Neural progenitor cell (in vitro differentiated cells): Measurements from ENCODE around the gene TMEM191B. TPM values are rescaled to one million over a fixed set of nuclear protein-coding genes. Genes with fewer than 3 reads are reported as not detected.
"Not testable (repeated sequence)": the region's sequence is repeated elsewhere in the genome, so short reads cannot be mapped to it uniquely, and the experiment has no call there.

Source experiments
- DNase-seq: peaks from one replicate; pipeline ENCODE4 v3.0.0-alpha.2; 2016; ENCODE audit warnings: low spot score
- H2AFZ ChIP-seq: fragments of 200-600 bp; sonication (generic); replicated peaks from 2 replicates; pipeline ENCODE4 v1.6.1; 2016; ENCODE audit warnings: antibody characterized with exemption
- H3F3A ChIP-seq: fragments of 200-600 bp; sonication (generic); 2 replicates; pipeline ENCODE4 v1.6.1; 2016; ENCODE audit warnings: antibody characterized with exemption, low read depth
- H3K27ac ChIP-seq: fragments of 200-600 bp; sonication (generic); 2 replicates; pipeline ENCODE4 v1.5.1; 2016; ENCODE audit warnings: mild to moderate bottlenecking
- H3K27me3 ChIP-seq: fragments of 200-600 bp; sonication (generic); 2 replicates; pipeline ENCODE4 v1.6.1; 2016; ENCODE audit warnings: mild to moderate bottlenecking, moderate library complexity
- H3K36me3 ChIP-seq: fragments of 200-600 bp; sonication (generic); 2 replicates; pipeline ENCODE4 v1.5.1; 2016
- H3K4me1 ChIP-seq: fragments of 200-600 bp; sonication (generic); 2 replicates; pipeline ENCODE4 v1.6.1; 2016; ENCODE audit warnings: mixed run types
- H3K4me2 ChIP-seq: fragments of 200-600 bp; sonication (generic); 2 replicates; pipeline ENCODE4 v1.6.1; 2016
- H3K4me3 ChIP-seq: fragments of 200-600 bp; sonication (generic); 2 replicates; pipeline ENCODE4 v1.5.1; 2016
- H3K79me2 ChIP-seq: fragments of 200-600 bp; sonication (generic); 2 replicates; pipeline ENCODE4 v1.6.1; 2016; ENCODE audit warnings: low read depth
- H3K9ac ChIP-seq: fragments of 200-600 bp; sonication (generic); 2 replicates; pipeline ENCODE4 v1.6.1; 2016
- H3K9me3 ChIP-seq: fragments of 200-600 bp; sonication (generic); 2 replicates; pipeline ENCODE4 v1.5.1; 2016; ENCODE audit warnings: low read depth
- H4K20me1 ChIP-seq: fragments of 200-600 bp; sonication (generic); 2 replicates; pipeline ENCODE4 v1.6.1; 2016; ENCODE audit warnings: low read depth
- H3K27ac Mint-ChIP-seq: 3 replicates; pipeline ENCODE4 v1.8.0; 2021; ENCODE audit warnings: mixed read lengths
- H3K27me3 Mint-ChIP-seq: 2 replicates; pipeline ENCODE4 v1.8.0; 2022; ENCODE audit warnings: low read depth, mild to moderate bottlenecking, inconsistent platforms, moderate library complexity, mixed read lengths; ENCODE audit not compliant: insufficient read depth
- H3K36me3 Mint-ChIP-seq: 3 replicates; pipeline ENCODE4 v1.8.0; 2021; ENCODE audit warnings: mixed read lengths
- H3K4me1 Mint-ChIP-seq: 3 replicates; pipeline ENCODE4 v1.8.0; 2021; ENCODE audit warnings: mixed read lengths
- H3K4me3 Mint-ChIP-seq: 3 replicates; pipeline ENCODE4 v1.8.0; 2021; ENCODE audit warnings: mild to moderate bottlenecking, moderate library complexity, mixed read lengths
- H3K9me3 Mint-ChIP-seq: 3 replicates; pipeline ENCODE4 v1.8.0; 2020; ENCODE audit warnings: mixed read lengths
- total RNA-seq: library from RNA; depleted of rRNA; stranded (reverse); fragments of >200 nt; gene quantifications from 2 replicates; pipeline ENCODE4 v1.2.3, GENCODE V29; 2015; ENCODE audit warnings: low replicate concordance

The TMEM191B gene
- total RNA-seq, 1 donor from 2014 or later: not detected

GRCh38 chr22:18573483-18574164 lies 46.0 kb downstream of the TMEM191B start:
- H3K4me3 Mint-ChIP-seq: not testable (repeated sequence)

GRCh38 chr22:18574555-18574954 lies 47.0 kb downstream of the TMEM191B start:
- H3K79me2 ChIP-seq, H3K27me3 ChIP-seq, H3K27ac ChIP-seq, H3K9me3 ChIP-seq, H3K9ac ChIP-seq, H3K4me2 ChIP-seq, H2AFZ ChIP-seq, DNase-seq, H3K4me3 Mint-ChIP-seq, H3K4me3 ChIP-seq, H3K36me3 Mint-ChIP-seq, H3K9me3 Mint-ChIP-seq, H4K20me1 ChIP-seq, H3K27me3 Mint-ChIP-seq, H3K27ac Mint-ChIP-seq, H3F3A ChIP-seq, H3K4me1 Mint-ChIP-seq, H3K4me1 ChIP-seq, H3K36me3 ChIP-seq: not testable (repeated sequence)

More at GRCh38 chr22:18573483-18574164, 46.0 kb downstream of the TMEM191B start:
- not testable (repeated sequence) for H3F3A ChIP-seq, H3K36me3 ChIP-seq, H3K4me1 Mint-ChIP-seq, H3K4me3 ChIP-seq, H3K9me3 ChIP-seq, H3K4me2 ChIP-seq, H3K79me2 ChIP-seq, H3K9me3 Mint-ChIP-seq, H3K27me3 ChIP-seq, DNase-seq, H2AFZ ChIP-seq, H3K27ac ChIP-seq, H3K27ac Mint-ChIP-seq, H3K27me3 Mint-ChIP-seq, H3K9ac ChIP-seq, H3K36me3 Mint-ChIP-seq, H3K4me1 ChIP-seq, H4K20me1 ChIP-seq

DNA sequence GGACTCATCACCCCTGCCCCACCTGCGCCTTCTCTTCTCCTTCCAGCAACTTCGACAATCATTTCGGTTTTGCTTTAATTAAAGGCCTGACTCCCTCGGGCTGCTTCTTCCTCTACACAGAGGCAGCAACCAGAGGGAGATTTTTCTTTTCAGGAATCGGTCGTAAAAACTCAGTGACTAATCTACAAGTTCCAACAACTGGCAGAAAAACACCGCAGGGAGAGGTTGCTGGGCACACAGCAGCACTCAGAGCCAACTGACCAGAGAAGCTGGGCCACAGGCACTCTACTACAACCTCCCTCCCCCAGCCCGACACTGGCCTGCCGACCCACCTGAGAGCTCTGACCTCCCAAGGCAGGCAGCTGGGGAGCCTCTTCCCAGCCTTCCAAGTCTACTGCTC lies 48.1 kb downstream of the TMEM191B start:
- not testable (repeated sequence) for H3K4me1 Mint-ChIP-seq, H3K79me2 ChIP-seq, H3K36me3 Mint-ChIP-seq, H3K27ac ChIP-seq, H3K27ac Mint-ChIP-seq, H3K9ac ChIP-seq, H3K27me3 ChIP-seq, H3K4me3 ChIP-seq, H4K20me1 ChIP-seq, H2AFZ ChIP-seq, H3K27me3 Mint-ChIP-seq, DNase-seq, H3K4me3 Mint-ChIP-seq, H3K9me3 Mint-ChIP-seq, H3K4me2 ChIP-seq, H3K9me3 ChIP-seq, H3F3A ChIP-seq, H3K36me3 ChIP-seq, H3K4me1 ChIP-seq

DNA sequence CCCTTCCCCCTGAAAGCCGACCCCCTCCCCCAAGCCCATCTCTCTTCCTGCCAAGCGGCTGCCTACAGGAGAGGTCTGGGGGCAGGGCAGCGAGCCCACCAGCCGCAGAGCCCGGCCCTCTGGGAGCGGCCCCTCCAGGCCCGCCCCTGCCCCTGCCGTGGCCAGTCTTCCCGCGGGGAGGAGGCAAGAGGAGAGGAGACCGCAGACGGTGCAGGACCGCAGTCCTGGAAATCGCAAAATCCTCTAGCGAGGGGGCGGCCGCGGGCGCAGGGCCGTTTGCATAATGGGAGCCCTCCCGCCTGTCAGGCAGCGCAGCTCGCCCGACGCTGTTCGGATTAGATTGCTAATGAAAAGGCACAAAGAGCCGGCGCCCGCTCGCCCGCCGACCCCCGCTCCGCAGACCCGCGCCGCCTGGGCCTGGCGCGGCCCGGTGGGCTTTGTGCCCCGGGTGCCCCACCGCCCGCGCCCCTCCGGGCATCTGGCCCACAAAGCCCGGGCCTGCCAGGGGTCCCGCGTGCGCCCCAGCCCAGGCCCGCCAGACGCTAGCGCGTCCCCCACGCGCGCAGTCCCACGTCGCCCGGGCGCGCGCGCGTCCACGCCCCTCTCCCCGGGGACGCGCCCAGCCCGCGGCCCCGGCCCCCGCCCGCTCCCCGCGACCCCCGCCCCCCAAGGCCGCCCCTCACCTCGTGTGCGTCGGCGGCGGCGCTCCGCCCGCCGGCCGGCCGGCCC lies 49.7 kb downstream of the TMEM191B start:
- H3K4me3 Mint-ChIP-seq, H3K9me3 ChIP-seq, H3K4me1 Mint-ChIP-seq: not testable (repeated sequence)

DNA sequence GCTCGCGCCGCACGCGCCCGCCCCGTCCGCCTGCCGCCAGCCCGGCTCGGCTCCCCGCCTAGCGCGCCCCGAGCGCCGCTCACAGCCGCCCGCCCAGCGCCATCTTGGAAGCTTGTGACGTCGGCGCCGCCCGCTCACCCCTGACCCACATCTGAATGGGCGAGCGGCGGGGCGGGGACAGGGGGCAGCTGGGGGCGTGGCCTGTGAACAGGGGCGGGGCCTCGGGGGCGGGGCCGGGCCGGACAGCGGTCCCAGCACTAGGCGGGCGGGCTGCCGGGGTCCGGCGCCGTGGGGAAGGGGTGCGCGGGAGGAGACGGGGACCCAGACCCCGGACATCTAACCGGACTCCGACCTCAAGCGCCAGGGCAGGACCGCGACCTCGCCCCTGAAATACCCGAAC lies 50.2 kb downstream of the TMEM191B start:
- H3K27ac ChIP-seq, H3K4me3 Mint-ChIP-seq, H2AFZ ChIP-seq, H3K9me3 Mint-ChIP-seq, H3K79me2 ChIP-seq, H3K9ac ChIP-seq, H3K4me1 Mint-ChIP-seq, H3K4me3 ChIP-seq, H3K27ac Mint-ChIP-seq, H3K36me3 ChIP-seq, H3K9me3 ChIP-seq, H3K4me1 ChIP-seq, H3K4me2 ChIP-seq, H3K36me3 Mint-ChIP-seq, H4K20me1 ChIP-seq, H3K27me3 Mint-ChIP-seq, DNase-seq, H3F3A ChIP-seq, H3K27me3 ChIP-seq: not testable (repeated sequence)

More for the DNA sequence above, 49.7 kb downstream of the TMEM191B start:
- not testable (repeated sequence) for H3K79me2 ChIP-seq, H3K27ac ChIP-seq, H3K4me1 ChIP-seq, H3K4me3 ChIP-seq, H3K9ac ChIP-seq, H3K27me3 ChIP-seq, H3K4me2 ChIP-seq, DNase-seq, H3K36me3 Mint-ChIP-seq, H3K36me3 ChIP-seq, H3K9me3 Mint-ChIP-seq, H3F3A ChIP-seq, H2AFZ ChIP-seq, H3K27ac Mint-ChIP-seq, H4K20me1 ChIP-seq, H3K27me3 Mint-ChIP-seq

Other genes with a start within 250 kb of the TMEM191B start
- not detected in 2 replicates for gene GGTLC3, start 9.6 kb upstream of the TMEM191B start, total RNA-seq
- 0.21 and 0.96 TPM in 2 replicates for gene RIMBP3, start 84.1 kb downstream of the TMEM191B start, total RNA-seq